ENCODE data around the gene CDK6.

The CDK6 gene

GRCh38 chr7:92854501-92855238 lies 18.3 kb upstream of the CDK6 start:
- Histone ChIP-seq H3K18ac (ENCODE audit: low read length) (no peak overlapping the region), H3K79me1 (ENCODE audit: low read depth, low read length) (no peaks in the 10 kb centered on the region), H2BK5ac (ENCODE audit: low read length) (no peak overlapping the region), H3K23ac (ENCODE audit: low read depth, low read length, poor library complexity) (no peak overlapping the region), H3K4me3 (ENCODE audit: low read length in 2 of 2) (no peak overlapping the region), H3K27me3 (ENCODE audit: control insufficient read depth in 3 of 3, insufficient read depth in 3 of 3, low read depth in 1 of 3, low read length in 3 of 3) (no peaks in the 10 kb centered on the region), H2AFZ (ENCODE audit: low read length) (no peak overlapping the region), H4K91ac (ENCODE audit: low read depth, low read length, poor library complexity) (no peak overlapping the region), H3K36me3 (replicated peaks in 1 of 2; ENCODE audit: control insufficient read depth in 2 of 2, insufficient read depth in 2 of 2, low read length in 2 of 2) (no peaks in the 10 kb centered on the region), H3K4me2 (ENCODE audit: insufficient read depth, low read length, poor library complexity, severe bottlenecking) (no peak overlapping the region), H4K8ac (ENCODE audit: low read depth, low read length) (no peak overlapping the region), H3K9ac (ENCODE audit: low read depth, low read length, poor library complexity) (no peak overlapping the region), H2BK12ac (ENCODE audit: low read length) (no peak overlapping the region), H3K14ac (ENCODE audit: low read length) (no peak overlapping the region), H2BK15ac (ENCODE audit: low read length) (no peak overlapping the region), H3K4me1 (ENCODE audit: control insufficient read depth in 2 of 2, insufficient read depth in 1 of 2, low read depth in 1 of 2, low read length in 2 of 2) (peaks cover 0 to 2% of the 10 kb centered on the region in 2 donors), H3K27ac (replicated peaks; ENCODE audit: low read length) (no peak overlapping the region), H3K4ac (ENCODE audit: low read length) (no peak overlapping the region), H2BK120ac (ENCODE audit: low read depth, low read length) (no peak overlapping the region), H2AK5ac (ENCODE audit: low read depth, low read length) (no peak overlapping the region), H3K9me3 (replicated peaks in 1 of 2; ENCODE audit: control insufficient read depth in 2 of 2, insufficient read depth in 1 of 2, low read depth in 1 of 2, low read length in 2 of 2) (no peaks in the 10 kb centered on the region)
- no CpG with 5 or more reads among the region's 5 CpGs for WGBS, 2 donors (ENCODE audit: extremely low coverage in 2 of 2, insufficient read length in 2 of 2, insufficient replicate concordance in 1 of 2)
- DNase-seq (ENCODE audit: low spot score): no peak

DNA sequence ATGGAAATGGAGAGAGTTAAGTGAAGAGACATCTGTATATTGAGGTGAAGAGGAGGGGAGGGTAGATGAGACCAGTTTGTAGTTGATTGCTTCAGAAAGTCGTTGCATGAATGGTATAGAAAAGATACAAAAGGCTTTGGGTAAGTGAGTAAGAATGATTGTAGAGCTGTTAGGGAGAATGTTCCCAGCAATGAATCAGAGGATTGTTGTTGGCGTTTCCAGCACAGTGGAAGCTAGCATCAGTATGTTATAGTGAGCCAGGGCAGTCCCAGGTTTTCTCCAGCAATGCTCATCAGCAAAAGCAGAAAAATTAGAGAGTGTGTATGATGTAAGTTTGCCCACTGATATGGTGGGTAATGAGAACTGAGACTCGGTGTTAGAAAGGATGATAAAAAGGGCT lies 15.4 kb upstream of the CDK6 start:
- no peak overlapping the region for H2BK120ac ChIP-seq (ENCODE audit: low read depth, low read length)

GRCh38 chr7:92850516-92850915 lies 14.1 kb upstream of the CDK6 start:
- Histone ChIP-seq H3K4ac (ENCODE audit: low read length) (no peak overlapping the region), H2BK15ac (ENCODE audit: low read length) (no peak overlapping the region), H2BK12ac (ENCODE audit: low read length) (no peak overlapping the region), H3K27me3 (ENCODE audit: control insufficient read depth in 3 of 3, insufficient read depth in 3 of 3, low read depth in 1 of 3, low read length in 3 of 3) (no peaks in the 10 kb centered on the region), H3K36me3 (replicated peaks in 1 of 2; ENCODE audit: control insufficient read depth in 2 of 2, insufficient read depth in 2 of 2, low read length in 2 of 2) (no peaks in the 10 kb centered on the region), H2BK120ac (ENCODE audit: low read depth, low read length) (no peak overlapping the region), H3K18ac (ENCODE audit: low read length) (no peak overlapping the region), H4K8ac (ENCODE audit: low read depth, low read length) (no peak overlapping the region), H2AFZ (ENCODE audit: low read length) (no peak overlapping the region), H3K79me1 (ENCODE audit: low read depth, low read length) (no peaks in the 10 kb centered on the region), H3K14ac (ENCODE audit: low read length) (no peak overlapping the region), H4K91ac (ENCODE audit: low read depth, low read length, poor library complexity) (no peak overlapping the region), H3K4me1 (ENCODE audit: control insufficient read depth in 2 of 2, insufficient read depth in 1 of 2, low read depth in 1 of 2, low read length in 2 of 2) (peaks cover 0 to 2% of the 10 kb centered on the region in 2 donors), H2BK5ac (ENCODE audit: low read length) (no peak overlapping the region), H3K4me2 (ENCODE audit: insufficient read depth, low read length, poor library complexity, severe bottlenecking) (no peak overlapping the region), H3K9ac (ENCODE audit: low read depth, low read length, poor library complexity) (no peak overlapping the region), H3K4me3 (ENCODE audit: low read length in 2 of 2) (no peak overlapping the region), H3K23ac (ENCODE audit: low read depth, low read length, poor library complexity) (no peak overlapping the region), H2AK5ac (ENCODE audit: low read depth, low read length) (no peak overlapping the region), H3K27ac (replicated peaks; ENCODE audit: low read length) (no peak overlapping the region), H3K9me3 (replicated peaks in 1 of 2; ENCODE audit: control insufficient read depth in 2 of 2, insufficient read depth in 1 of 2, low read depth in 1 of 2, low read length in 2 of 2) (no peaks in the 10 kb centered on the region)
- DNase-seq (ENCODE audit: low spot score): no peak
- no CpG with 5 or more reads among the region's 1 CpG for WGBS, 2 donors (ENCODE audit: extremely low coverage in 2 of 2, insufficient read length in 2 of 2, insufficient replicate concordance in 1 of 2)

More for the DNA sequence above, 15.4 kb upstream of the CDK6 start:
- Histone ChIP-seq H2BK15ac (ENCODE audit: low read length) (no peak overlapping the region), H3K27ac (replicated peaks; ENCODE audit: low read length) (no peak overlapping the region), H3K27me3 (ENCODE audit: control insufficient read depth in 3 of 3, insufficient read depth in 3 of 3, low read depth in 1 of 3, low read length in 3 of 3) (no peaks in the 10 kb centered on the region), H3K14ac (ENCODE audit: low read length) (no peak overlapping the region), H2BK12ac (ENCODE audit: low read length) (no peak overlapping the region), H2AFZ (ENCODE audit: low read length) (no peak overlapping the region), H3K18ac (ENCODE audit: low read length) (no peak overlapping the region), H3K4me3 (ENCODE audit: low read length in 2 of 2) (no peak overlapping the region), H3K79me1 (ENCODE audit: low read depth, low read length) (no peaks in the 10 kb centered on the region), H4K91ac (ENCODE audit: low read depth, low read length, poor library complexity) (no peak overlapping the region), H3K36me3 (replicated peaks in 1 of 2; ENCODE audit: control insufficient read depth in 2 of 2, insufficient read depth in 2 of 2, low read length in 2 of 2) (no peaks in the 10 kb centered on the region), H3K9ac (ENCODE audit: low read depth, low read length, poor library complexity) (no peak overlapping the region), H3K4ac (ENCODE audit: low read length) (no peak overlapping the region), H3K4me2 (ENCODE audit: insufficient read depth, low read length, poor library complexity, severe bottlenecking) (no peak overlapping the region), H3K4me1 (ENCODE audit: control insufficient read depth in 2 of 2, insufficient read depth in 1 of 2, low read depth in 1 of 2, low read length in 2 of 2) (peaks cover 0 to 2% of the 10 kb centered on the region in 2 donors), H3K23ac (ENCODE audit: low read depth, low read length, poor library complexity) (no peak overlapping the region), H2BK5ac (ENCODE audit: low read length) (no peak overlapping the region), H3K9me3 (replicated peaks in 1 of 2; ENCODE audit: control insufficient read depth in 2 of 2, insufficient read depth in 1 of 2, low read depth in 1 of 2, low read length in 2 of 2) (no peaks in the 10 kb centered on the region), H2AK5ac (ENCODE audit: low read depth, low read length) (no peak overlapping the region), H4K8ac (ENCODE audit: low read depth, low read length) (no peak overlapping the region)
- no peak for DNase-seq (ENCODE audit: low spot score)
- WGBS, 2 donors (ENCODE audit: extremely low coverage in 2 of 2, insufficient read length in 2 of 2, insufficient replicate concordance in 1 of 2): no CpG with 5 or more reads among the region's 3 CpGs

DNA sequence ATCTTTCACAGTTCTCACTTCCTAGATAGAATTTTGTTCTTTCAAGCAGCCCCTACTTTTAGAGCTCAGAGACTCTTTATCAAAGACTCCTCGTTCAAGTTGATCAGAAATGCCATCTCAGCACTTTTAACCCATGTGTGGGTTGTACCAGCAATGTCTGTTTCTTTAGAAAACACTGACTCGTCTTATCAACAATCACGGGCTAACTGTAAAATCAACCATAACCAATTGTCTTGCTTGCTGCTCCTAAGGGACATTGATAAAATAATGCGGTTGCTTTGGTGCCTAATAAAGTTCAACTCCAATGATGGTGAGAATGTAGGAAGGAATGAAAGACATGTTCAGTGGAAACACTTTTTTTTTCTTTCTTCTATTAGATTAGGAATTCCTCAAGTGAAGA lies 12.9 kb upstream of the CDK6 start:
- WGBS, 2 donors (ENCODE audit: extremely low coverage in 2 of 2, insufficient read length in 2 of 2, insufficient replicate concordance in 1 of 2): no CpG with 5 or more reads among the region's 4 CpGs
- no peaks in the 10 kb centered on the region for H3K36me3 ChIP-seq (replicated peaks in 1 of 2; ENCODE audit: control insufficient read depth in 2 of 2, insufficient read depth in 2 of 2, low read length in 2 of 2)
- H3K9me3 ChIP-seq (replicated peaks in 1 of 2; ENCODE audit: control insufficient read depth in 2 of 2, insufficient read depth in 1 of 2, low read depth in 1 of 2, low read length in 2 of 2): no peaks in the 10 kb centered on the region
- no peak for DNase-seq (ENCODE audit: low spot score)
- H3K4me2 ChIP-seq (ENCODE audit: insufficient read depth, low read length, poor library complexity, severe bottlenecking): no peak overlapping the region
- no peak overlapping the region for H3K14ac ChIP-seq (ENCODE audit: low read length)
- H2AK5ac ChIP-seq (ENCODE audit: low read depth, low read length): no peak overlapping the region
- no peak overlapping the region for H3K9ac ChIP-seq (ENCODE audit: low read depth, low read length, poor library complexity)
- H3K27ac ChIP-seq (replicated peaks; ENCODE audit: low read length): no peak overlapping the region
- no peak overlapping the region for H3K23ac ChIP-seq (ENCODE audit: low read depth, low read length, poor library complexity)
- H2BK12ac ChIP-seq (ENCODE audit: low read length): no peak overlapping the region
- no peak overlapping the region for H3K4me3 ChIP-seq (ENCODE audit: low read length in 2 of 2)
- H3K79me1 ChIP-seq (ENCODE audit: low read depth, low read length): no peaks in the 10 kb centered on the region
- no peaks in the 10 kb centered on the region for H3K4me1 ChIP-seq (ENCODE audit: control insufficient read depth in 2 of 2, insufficient read depth in 1 of 2, low read depth in 1 of 2, low read length in 2 of 2)
- no peaks in the 10 kb centered on the region for H3K27me3 ChIP-seq (ENCODE audit: control insufficient read depth in 3 of 3, insufficient read depth in 3 of 3, low read depth in 1 of 3, low read length in 3 of 3)
- no peak overlapping the region for H3K4ac ChIP-seq (ENCODE audit: low read length)
- no peak overlapping the region for H3K18ac ChIP-seq (ENCODE audit: low read length)
- no peak overlapping the region for H2AFZ ChIP-seq (ENCODE audit: low read length)
- H2BK15ac ChIP-seq (ENCODE audit: low read length): no peak overlapping the region
- H2BK5ac ChIP-seq (ENCODE audit: low read length): no peak overlapping the region
- H4K8ac ChIP-seq (ENCODE audit: low read depth, low read length): no peak overlapping the region
- H2BK120ac ChIP-seq (ENCODE audit: low read depth, low read length): no peak overlapping the region
- no peak overlapping the region for H4K91ac ChIP-seq (ENCODE audit: low read depth, low read length, poor library complexity)

Measured in neuronal stem cell (in vitro differentiated cells).